HK-2 (cell line): ENCODE data around the gene MOB3C.

Experiments used
- DNase-seq: peaks from one replicate; pipeline ENCODE4 v3.0.0-alpha.2; 2018; ENCODE audit not compliant: unreplicated experiment

MOB3C gene

DNA sequence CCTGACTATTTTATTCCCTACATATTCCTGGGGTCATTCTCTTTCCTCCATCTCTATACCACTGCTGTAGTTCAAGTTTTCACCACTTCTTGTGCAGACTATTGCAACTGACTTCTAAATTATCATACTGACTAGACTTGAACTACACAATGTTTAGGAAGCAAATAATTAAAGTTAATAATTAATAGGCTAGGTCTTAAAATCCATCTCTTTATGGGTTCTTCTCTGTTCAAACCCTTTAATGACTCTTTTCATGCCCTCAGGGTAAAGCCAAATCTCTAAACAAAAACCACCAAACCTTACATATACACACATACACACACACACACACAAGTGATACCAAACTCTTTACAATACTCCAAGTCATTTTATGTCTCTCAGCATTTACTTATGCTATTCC lies 22.3 kb upstream of the MOB3C start:
- DNase-seq = no peak

DNA sequence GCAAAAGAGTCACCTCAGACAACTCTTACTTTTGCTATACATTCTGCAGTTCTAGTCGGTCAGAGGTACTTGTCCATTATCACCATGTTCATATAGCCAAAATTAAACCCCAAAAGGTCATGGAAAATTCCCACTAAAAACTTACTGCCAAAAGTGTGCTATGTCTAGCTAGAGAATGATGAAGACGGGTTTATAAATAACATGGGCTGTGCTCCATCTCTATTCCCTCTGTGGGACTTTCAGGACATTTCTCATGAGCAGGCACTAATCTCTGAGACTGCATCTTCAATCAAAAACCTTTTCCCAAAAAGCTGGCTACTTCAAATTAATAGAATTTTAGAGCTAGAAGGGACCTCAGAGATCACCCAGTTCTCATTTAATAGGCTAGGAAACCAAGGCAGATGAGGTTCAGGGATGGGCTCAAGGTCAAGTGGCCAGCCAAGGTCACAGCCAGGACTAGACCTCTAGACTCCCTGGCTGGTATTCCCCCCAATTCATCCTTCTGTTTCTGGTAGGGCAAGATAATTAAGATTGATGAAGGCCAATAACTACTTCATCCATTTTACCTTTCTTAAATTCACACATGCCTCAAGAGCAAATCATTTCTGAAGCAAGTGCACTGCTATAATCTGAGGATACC lies 21.0 kb upstream of the MOB3C start:
- no peak for DNase-seq

DNA sequence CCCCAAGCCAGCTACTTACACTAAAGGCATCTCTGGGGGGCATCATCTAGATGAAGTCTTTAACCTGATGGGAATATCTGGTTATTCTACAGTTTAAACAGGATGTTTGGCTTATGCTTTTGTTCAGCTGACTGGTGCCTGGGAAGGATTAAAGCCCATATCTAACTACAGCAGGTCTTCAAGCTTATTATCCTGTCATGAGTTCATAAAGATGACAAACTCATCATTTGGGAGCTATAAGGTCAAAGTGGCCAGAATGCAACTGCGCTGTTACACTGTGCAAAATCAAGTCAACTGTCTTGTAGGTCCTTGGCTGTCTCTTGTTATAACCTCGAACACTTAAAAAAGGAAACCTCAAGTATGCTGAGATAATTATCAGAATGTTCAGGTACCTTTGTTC lies 18.6 kb upstream of the MOB3C start:
- DNase-seq = no peak

GRCh38 chr1:46630719-46631118 lies 14.1 kb upstream of the MOB3C start:
- DNase-seq = no peak

GRCh38 chr1:46623743-46624644 lies 7.4 kb upstream of the MOB3C start:
- DNase-seq = no peak

- no peak for DNase-seq
Measured at GRCh38 chr1:46622344-46622743, 5.7 kb upstream of the MOB3C start.

- DNase-seq = no peak
Measured at GRCh38 chr1:46621930-46622329, 5.3 kb upstream of the MOB3C start.

GRCh38 chr1:46619656-46620258 lies 3.1 kb upstream of the MOB3C start:
- no peak for DNase-seq

GRCh38 chr1:46618754-46619415 lies 2.3 kb upstream of the MOB3C start:
- no peak for DNase-seq

- DNase-seq = no peak
Measured at GRCh38 chr1:46617833-46618232, 1.2 kb upstream of the MOB3C start.

DNA sequence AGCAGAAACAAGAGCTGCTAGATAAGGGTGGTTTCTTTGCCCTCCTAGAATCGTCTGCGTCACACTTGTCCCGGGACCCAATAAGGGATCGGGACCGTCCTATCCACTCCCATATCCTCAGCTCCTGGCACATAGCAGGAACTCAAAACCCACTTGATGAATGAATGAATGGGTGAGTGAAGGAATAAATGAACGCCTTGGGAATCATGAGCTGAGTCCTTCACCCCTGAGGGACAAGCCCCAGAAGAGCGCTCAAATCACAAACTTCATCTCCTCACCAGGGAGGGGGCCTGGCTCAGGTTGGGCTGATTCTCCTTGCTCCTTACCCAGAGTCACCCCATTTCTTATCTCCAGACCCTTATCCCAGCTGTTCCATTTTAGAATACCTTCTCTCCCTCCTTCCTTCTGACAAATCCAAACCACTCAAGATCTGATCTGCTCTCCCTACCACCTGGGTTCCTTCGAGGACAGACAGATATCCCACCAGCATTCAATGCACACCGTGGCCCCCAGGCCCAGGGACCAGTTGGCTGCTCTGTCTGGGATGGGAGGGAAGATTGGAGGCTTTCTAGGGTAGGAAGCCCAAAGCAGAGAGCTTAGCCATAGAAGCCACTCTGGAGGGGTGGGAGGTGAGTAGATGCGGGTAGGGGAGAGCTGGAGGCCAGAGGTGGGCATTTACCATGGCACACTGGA lies 643 bp upstream of the MOB3C start:
- DNase-seq = no peak

DNA sequence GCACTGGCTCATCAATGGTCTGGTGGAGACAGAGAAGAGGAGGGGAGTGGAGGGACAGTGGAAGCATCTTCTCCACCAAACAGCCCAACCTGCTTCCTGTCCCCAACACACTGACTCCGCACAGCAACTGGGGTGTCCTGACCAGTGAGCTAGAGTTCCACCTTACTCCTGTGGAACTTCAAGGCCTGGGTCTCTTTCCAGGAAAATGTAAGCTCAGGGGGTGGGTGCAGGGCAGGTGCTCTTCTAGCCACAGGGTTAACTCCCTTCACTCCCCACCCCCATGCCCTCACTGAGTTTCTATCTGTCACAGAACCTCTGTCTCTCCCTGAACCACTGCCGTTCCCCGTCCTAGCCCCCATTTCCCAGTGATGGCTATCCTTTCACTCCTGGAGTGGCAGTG lies 876 bp downstream of the MOB3C start:
- no peak for DNase-seq

GRCh38 chr1:46615088-46615487 lies 1.5 kb downstream of the MOB3C start:
- DNase-seq = no peak

- no peak for DNase-seq
Measured at GRCh38 chr1:46614604-46614984, 2.0 kb downstream of the MOB3C start.

- DNase-seq = no peak
Measured at GRCh38 chr1:46613661-46614603, 2.7 kb downstream of the MOB3C start.

DNA sequence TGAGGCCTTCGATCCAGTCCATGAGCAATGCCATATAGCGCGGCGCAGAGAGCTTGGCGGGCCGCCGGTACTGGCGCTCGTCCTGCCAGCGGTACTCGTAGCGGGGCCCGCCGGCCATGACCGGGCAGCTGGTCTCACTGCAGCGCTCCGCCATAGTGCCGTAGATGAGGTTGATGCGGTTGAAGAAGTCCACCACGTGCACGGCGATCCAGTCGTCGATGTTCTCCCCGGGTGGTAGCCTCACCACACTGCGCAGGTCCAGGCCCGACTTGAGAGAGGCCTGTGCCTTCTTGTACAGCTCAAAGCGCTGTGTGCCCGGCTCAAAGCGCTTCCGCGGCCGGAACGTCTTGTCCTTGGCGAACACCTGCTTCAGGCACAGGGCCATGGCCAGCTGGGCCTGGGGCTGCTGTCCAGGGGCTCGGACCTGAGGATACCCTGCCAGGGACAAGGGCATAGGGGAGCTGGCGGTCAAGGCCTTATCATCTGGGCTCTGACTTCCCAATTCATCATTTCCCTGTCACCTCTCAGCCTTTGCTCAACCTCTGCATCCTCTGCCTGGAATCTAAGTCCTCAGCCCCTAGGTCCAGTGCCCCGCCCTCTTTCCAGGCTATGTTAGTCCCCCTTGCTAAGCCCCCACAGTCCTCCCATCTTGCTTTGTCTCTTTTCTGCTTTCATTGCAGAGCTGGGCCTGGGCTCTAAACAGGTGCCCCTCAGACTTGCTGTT lies 3.5 kb downstream of the MOB3C start:
- DNase-seq = no peak

- peak; percentile 65 for DNase-seq
Measured at GRCh38 chr1:46611691-46612221, 4.9 kb downstream of the MOB3C start.

DNA sequence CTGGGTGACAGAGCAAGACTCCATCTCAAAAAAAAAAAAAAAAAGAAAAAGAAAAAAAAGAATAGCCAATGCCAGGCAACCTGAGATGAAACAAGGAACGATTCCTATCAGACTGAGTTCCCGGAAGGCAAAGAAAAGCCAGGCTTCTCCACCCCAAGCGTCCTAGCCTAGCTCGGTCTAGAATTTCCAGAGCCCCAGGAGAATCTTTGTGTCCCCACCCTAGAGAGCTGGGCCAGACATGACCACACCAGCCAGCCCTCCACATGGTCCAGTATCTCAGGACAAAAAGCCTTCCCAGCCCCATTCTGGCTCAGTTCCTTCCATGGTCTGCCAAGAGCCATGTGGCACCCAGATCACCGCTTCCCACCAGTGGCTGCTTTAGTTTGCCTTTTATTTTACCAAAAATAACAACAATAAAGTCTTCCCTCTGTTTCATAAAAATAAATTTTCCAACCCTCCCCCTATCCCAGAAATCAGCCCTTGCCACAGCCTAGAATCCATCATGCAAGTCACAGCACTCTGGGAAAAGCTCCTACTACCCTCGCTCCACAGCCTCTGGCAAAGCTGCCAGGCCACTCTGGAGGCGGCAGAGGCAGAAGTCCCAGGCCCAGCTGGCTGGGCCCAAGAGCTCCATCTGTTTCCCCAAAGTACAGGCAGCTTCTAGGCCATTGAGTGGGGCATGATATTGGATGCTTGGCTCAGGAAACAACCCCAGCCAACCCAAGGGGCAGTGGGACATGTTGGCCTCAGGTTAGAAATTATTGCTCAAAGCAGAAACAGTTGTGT lies 9.1 kb downstream of the MOB3C start:
- no peak for DNase-seq
